Stimulated activated CD4-positive, alpha-beta T cell treated with anti-CD3 and anti-CD28 coated beads, Interleukin-12 subunit alpha, Interleukin-12 subunit beta, amount 100 ng/mL, for 48 hours (primary cell): Measurements from ENCODE around the gene CPSF7.

Experiments
- DNase-seq, 3 donors: peaks; one replicate each; pipeline ENCODE4 v3.0.0-alpha.2; 2020; ENCODE audit warnings: low read depth in 2 of 3, low spot score in 1 of 3

CPSF7 gene

GRCh38 chr11:61357233-61357893 lies 72.4 kb downstream of the CPSF7 start:
- no peak for DNase-seq

- no peak for DNase-seq
Measured at GRCh38 chr11:61356706-61357105, 73.1 kb downstream of the CPSF7 start.

DNA sequence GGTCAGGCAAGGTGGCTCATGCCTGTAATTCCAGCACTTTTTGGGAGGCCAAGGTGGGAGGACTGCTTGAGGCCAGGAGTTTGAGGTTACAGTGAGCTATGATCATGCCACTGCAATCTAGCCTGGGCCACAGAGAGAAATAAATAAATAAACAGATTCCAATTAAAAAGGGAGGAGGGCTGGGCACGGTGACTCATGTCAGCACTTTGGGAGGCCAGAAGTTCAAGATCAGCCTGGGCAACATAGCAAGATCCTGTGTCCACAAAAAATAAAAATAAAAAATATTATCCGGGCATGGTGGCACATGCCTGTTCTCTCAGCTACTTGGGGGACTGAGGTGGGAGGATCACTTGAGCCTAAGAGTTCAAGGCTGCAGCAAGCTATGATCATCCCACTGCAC lies 75.6 kb downstream of the CPSF7 start:
- no peak for DNase-seq

GRCh38 chr11:61353131-61354067 lies 76.4 kb downstream of the CPSF7 start:
- no peak for DNase-seq
